Osteoblast (primary cell): ENCODE results near the gene NRAS. TPM values are rescaled to one million over a fixed set of nuclear protein-coding genes. Genes with fewer than 3 reads are reported as not detected.

Experiments used
- DNase-seq: peaks from one replicate; pipeline ENCODE4 v3.0.0; 2011; ENCODE audit warnings: low spot score, mixed read lengths; ENCODE audit not compliant: insufficient read length; ENCODE audit errors: missing footprints
- H2AFZ ChIP-seq: 2 replicates; pipeline ENCODE4 v1.6.0; 2011; ENCODE audit warnings: mild to moderate bottlenecking, low read length
- H3K27ac ChIP-seq: 2 replicates; pipeline ENCODE4 v1.5.1; 2011; ENCODE audit warnings: mild to moderate bottlenecking, low read depth, low read length, moderate library complexity
- H3K27me3 ChIP-seq: 2 replicates; pipeline ENCODE4 v1.6.0; 2012; ENCODE audit warnings: mild to moderate bottlenecking, control low read depth, inconsistent platforms, low read length, moderate library complexity; ENCODE audit not compliant: insufficient read depth
- H3K36me3 ChIP-seq: 2 replicates; pipeline ENCODE4 v1.5.1; 2011; ENCODE audit warnings: mild to moderate bottlenecking, low read length, control low read depth, moderate library complexity; ENCODE audit not compliant: insufficient read depth
- H3K4me1 ChIP-seq: 2 replicates; pipeline ENCODE4 v1.5.1; 2011; ENCODE audit warnings: mild to moderate bottlenecking, low read length, control low read depth, moderate library complexity; ENCODE audit not compliant: insufficient read depth
- H3K4me2 ChIP-seq: 2 replicates; pipeline ENCODE4 v1.6.0; 2011; ENCODE audit warnings: mild to moderate bottlenecking, low read length; ENCODE audit not compliant: insufficient read depth
- H3K4me3 ChIP-seq: fragments of 200-600 bp; sonication (generic); 3 replicates; pipeline ENCODE4 v1.5.1; 2012; ENCODE audit warnings: mild to moderate bottlenecking, low read length, inconsistent platforms; ENCODE audit not compliant: insufficient read depth
- H3K79me2 ChIP-seq: 2 replicates; pipeline ENCODE4 v1.6.0; 2012; ENCODE audit warnings: mild to moderate bottlenecking, low read length, control low read depth, inconsistent platforms; ENCODE audit not compliant: insufficient read depth
- H3K9me3 ChIP-seq: 2 replicates; pipeline ENCODE4 v1.5.1; 2011; ENCODE audit warnings: low read depth, low read length, control low read depth
- H4K20me1 ChIP-seq: 2 replicates; pipeline ENCODE4 v1.6.0; 2012; ENCODE audit warnings: mild to moderate bottlenecking, low read length, control low read depth; ENCODE audit not compliant: insufficient read depth
- CTCF ChIP-seq: IDR thresholded peaks from 2 replicates; pipeline ENCODE4 v1.5.1; 2011; ENCODE audit warnings: mild to moderate bottlenecking, low read depth, low read length, moderate library complexity; ENCODE audit errors: extremely low read depth
- total RNA-seq: library from RNA; depleted of rRNA; stranded (reverse); fragments of >200 nt; gene quantifications from 2 replicates; pipeline ENCODE4 v1.2.3, GENCODE V29; 2012

Gene NRAS
- 62.2 and 67.0 TPM in 2 replicates for total RNA-seq

- TF ChIP-seq CTCF: no peak
- Histone ChIP-seq H3K9me3 (no peaks in the 10 kb centered on the region), H3K4me3 (peak within 1 kb of the TSS; percentile 91), H4K20me1 (peaks cover 4% of the 10 kb centered on the region), H2AFZ (peak within 1 kb of the TSS; percentile 69), H3K4me2 (peak within 1 kb of the TSS; percentile 98), H3K27ac (peak within 1 kb of the TSS; percentile 98), H3K79me2 (peaks cover 49% of the 10 kb centered on the region), H3K4me1 (peaks cover 32% of the 10 kb centered on the region), H3K36me3 (peaks cover 74% of the 10 kb centered on the region), H3K27me3 (no peaks in the 10 kb centered on the region)
- DNase-seq: peak; percentile 94
Measured at GRCh38 chr1:114716304-114717170, at the start of gene NRAS. NRAS (minus strand) TSS chr1:114716771; CDS start chr1:114716160, 611 bp downstream.

- Histone ChIP-seq H4K20me1 (no peaks in the 10 kb centered on the region), H3K79me2 (no peaks in the 10 kb centered on the region), H3K4me2 (no peak overlapping the region), H3K27ac (no peak overlapping the region), H2AFZ (no peak overlapping the region), H3K9me3 (no peaks in the 10 kb centered on the region), H3K27me3 (no peaks in the 10 kb centered on the region), H3K36me3 (no peaks in the 10 kb centered on the region), H3K4me3 (no peak overlapping the region), H3K4me1 (no peaks in the 10 kb centered on the region)
- no peak for DNase-seq
- no peak for TF ChIP-seq CTCF
Measured at GRCh38 chr1:114764689-114765088, 48.1 kb upstream of the NRAS start.

- H3K27me3 ChIP-seq: no peaks in the 10 kb centered on the region
- DNase-seq: peak; percentile 15
- H3K4me1 ChIP-seq: peaks cover 26% of the 10 kb centered on the region
- H3K79me2 ChIP-seq: peaks cover 44% of the 10 kb centered on the region
- H3K27ac ChIP-seq: peak overlapping the region; percentile 100
- no peaks in the 10 kb centered on the region for H3K36me3 ChIP-seq
- no peak for TF ChIP-seq CTCF
- H4K20me1 ChIP-seq: peaks cover 37% of the 10 kb centered on the region
- H3K4me2 ChIP-seq: peak overlapping the region; percentile 95
- no peaks in the 10 kb centered on the region for H3K9me3 ChIP-seq
- H2AFZ ChIP-seq: peak overlapping the region; percentile 97
- peak overlapping the region; percentile 97 for H3K4me3 ChIP-seq
Measured at GRCh38 chr1:114758256-114758832, 41.8 kb upstream of the NRAS start.
